GM12801 (cell line): ENCODE results near the gene INSL3.

Experiments
- CTCF ChIP-seq: IDR thresholded peaks from one replicate; pipeline ENCODE4 v1.5.1; 2011; ENCODE audit warnings: control low read depth; ENCODE audit not compliant: insufficient read length; ENCODE audit errors: extremely low read depth

The INSL3 gene

GRCh38 chr19:17778968-17779929, 42.1 kb downstream of the INSL3 start:
- TF ChIP-seq CTCF = no peak

GRCh38 chr19:17778251-17778967, 42.9 kb downstream of the INSL3 start:
- no peak for TF ChIP-seq CTCF

- TF ChIP-seq CTCF = no peak
Observed at GRCh38 chr19:17775991-17776803, 45.1 kb downstream of the INSL3 start.

- no peak for TF ChIP-seq CTCF
Observed at GRCh38 chr19:17775245-17775927, 45.9 kb downstream of the INSL3 start.

- TF ChIP-seq CTCF = no peak
Observed at GRCh38 chr19:17772172-17772571, 49.1 kb downstream of the INSL3 start.

GRCh38 chr19:17770613-17771012, 50.7 kb downstream of the INSL3 start:
- no peak for TF ChIP-seq CTCF
